H1 (cell line): ENCODE results near the gene CST8. TPM values are rescaled to one million over a fixed set of nuclear protein-coding genes. Genes with fewer than 3 reads are reported as not detected.

Experiments
- MAFK ChIP-seq: IDR thresholded peaks from 2 replicates; pipeline ENCODE4 v1.6.1; 2012; ENCODE audit warnings: low read depth, mild to moderate bottlenecking, improper control_type of control experiment, low read length
- SP1 ChIP-seq: IDR thresholded peaks from 2 replicates; pipeline ENCODE4 v1.6.1; 2011; ENCODE audit warnings: low read depth, low read length
- YY1 ChIP-seq: IDR thresholded peaks from 2 replicates; pipeline ENCODE4 v1.6.1; 2011; ENCODE audit warnings: low read depth, mild to moderate bottlenecking, low read length
- polyA plus RNA-seq, 7 experiments: library from polyadenylated mRNA; depleted of rRNA in 3 of 7; stranded (reverse) in 5 of 7; unstranded in 2 of 7; fragments of >200 nt in 5 of 7; fragments of 200-250 nt in 2 of 7; gene quantifications; 1 replicate in 5 of 7; 2 replicates in 1 of 7; 4 replicates in 1 of 7; pipeline versions ENCODE4 v1.2.1 to v1.2.3, GENCODE V29; 2011 to 2013; ENCODE audit warnings: missing spikeins in 2 of 7, mixed read lengths in 2 of 7
- total RNA-seq: library from RNA; stranded (reverse); fragmentation: NEBNext Ultra II Directional; extraction: Animal tissue kit (Norgen Biotek cat#: 25700); gene quantifications from 2 replicates; pipeline ENCODE4 v1.2.1, GENCODE V29; 2021

The CST8 gene
- total and polyA plus RNA-seq, 2 of the 8 experiments (the other 6 are each of a cell fraction or from before 2014, with no cell fraction given): not detected

- TF ChIP-seq MAFK: no peak
- no peak for TF ChIP-seq SP1
- TF ChIP-seq YY1: no peak
These were observed 42.8 kb upstream of the CST8 start (continued) for GRCh38 chr20:23448167-23448566.
